Gastrocnemius medialis (tissue), 4 donors: ENCODE results near the gene PARD3B. TPM values are rescaled to one million over a fixed set of nuclear protein-coding genes. Genes with fewer than 3 reads are reported as not detected.

Experiments
- ATAC-seq, 2 donors: fragments of 150-250 bp; one replicate each; pipeline ENCODE4 v1.9.1; 2016
- DNase-seq, 2 donors: peaks; one replicate each; pipeline ENCODE4 v3.0.0-alpha.2; 2019
- H3K27ac ChIP-seq, 4 donors: fragments of 200-600 bp; sonication (generic); 1 replicate in 1 of 4; 2 replicates in 3 of 4; pipeline ENCODE4 v1.5.1; 2016 to 2018; ENCODE audit warnings: mild to moderate bottlenecking in 2 of 4, moderate library complexity in 1 of 4
- H3K27me3 ChIP-seq, 3 donors: fragments of 200-600 bp; sonication (generic) in 2 of 3; 1 replicate in 1 of 3; 2 replicates in 2 of 3; pipeline versions ENCODE4 v1.5.1 to v1.6.0; 2016 to 2019; ENCODE audit warnings: mild to moderate bottlenecking in 1 of 3, moderate library complexity in 1 of 3
- H3K36me3 ChIP-seq, 2 donors: fragments of 200-600 bp; sonication (generic) in 1 of 2; one replicate each; pipeline ENCODE4 v1.5.1; 2017 to 2018
- H3K4me1 ChIP-seq, 2 donors: fragments of 200-600 bp; sonication (generic) in 1 of 2; one replicate each; pipeline ENCODE4 v1.5.1; 2016 to 2017; ENCODE audit warnings: mild to moderate bottlenecking in 2 of 2
- H3K4me3 ChIP-seq, 4 donors: fragments of 200-600 bp; sonication (generic) in 3 of 4; 1 replicate in 1 of 4; 2 replicates in 3 of 4; pipeline ENCODE4 v1.5.1; 2016 to 2019; ENCODE audit warnings: mild to moderate bottlenecking in 2 of 4
- H3K9me3 ChIP-seq, 3 donors: fragments of 200-600 bp; sonication (generic) in 2 of 3; 1 replicate in 1 of 3; 2 replicates in 2 of 3; pipeline ENCODE4 v1.5.1; 2016 to 2019
- POLR2A ChIP-seq, 2 donors: fragments of 450-650 bp; IDR thresholded peaks; one replicate each; pipeline ENCODE4 v1.6.1; 2017; ENCODE audit warnings: antibody characterized with exemption in 2 of 2, mild to moderate bottlenecking in 2 of 2, moderate library complexity in 2 of 2
- in situ Hi-C, 4 donors: fragments of 200-750 bp; cut with MboI; loops; one replicate each; pipeline versions ENCODE4 v1.15.0 to v1.8.0; 2017; ENCODE audit warnings: low sequenced_read_pairs in 4 of 4
- intact Hi-C: fragments of 100-400 bp; cut with DNase I; formaldehyde crosslinking; loops from one replicate; pipeline ENCODE4 v1.15.1; 2023; ENCODE audit warnings: low total_unique reads
- total RNA-seq, 4 donors: library from RNA; depleted of rRNA; stranded (reverse); fragments of >200 nt; gene quantifications; one replicate each; pipeline versions ENCODE4 v1.1.0 to v1.2.3, GENCODE V29; 2016
- TF ChIP-seq, protein P1 (sequence below), 5 experiments: fragments of 450-650 bp in 3 of 5; fragments of 200-600 bp in 2 of 5; sonication (generic) in 2 of 5; IDR thresholded peaks in 4 of 5; conservative IDR thresholded peaks in 1 of 5; 1 replicate in 4 of 5; 2 replicates in 1 of 5; pipeline ENCODE4 v1.5.1; 2016 to 2019; ENCODE audit warnings: antibody characterized with exemption in 5 of 5, mild to moderate bottlenecking in 3 of 5, moderate library complexity in 3 of 5

Gene PARD3B
- total RNA-seq, 4 donors from 2014 or later = 2.2 to 15.5 (median 4.6) TPM

DNA sequence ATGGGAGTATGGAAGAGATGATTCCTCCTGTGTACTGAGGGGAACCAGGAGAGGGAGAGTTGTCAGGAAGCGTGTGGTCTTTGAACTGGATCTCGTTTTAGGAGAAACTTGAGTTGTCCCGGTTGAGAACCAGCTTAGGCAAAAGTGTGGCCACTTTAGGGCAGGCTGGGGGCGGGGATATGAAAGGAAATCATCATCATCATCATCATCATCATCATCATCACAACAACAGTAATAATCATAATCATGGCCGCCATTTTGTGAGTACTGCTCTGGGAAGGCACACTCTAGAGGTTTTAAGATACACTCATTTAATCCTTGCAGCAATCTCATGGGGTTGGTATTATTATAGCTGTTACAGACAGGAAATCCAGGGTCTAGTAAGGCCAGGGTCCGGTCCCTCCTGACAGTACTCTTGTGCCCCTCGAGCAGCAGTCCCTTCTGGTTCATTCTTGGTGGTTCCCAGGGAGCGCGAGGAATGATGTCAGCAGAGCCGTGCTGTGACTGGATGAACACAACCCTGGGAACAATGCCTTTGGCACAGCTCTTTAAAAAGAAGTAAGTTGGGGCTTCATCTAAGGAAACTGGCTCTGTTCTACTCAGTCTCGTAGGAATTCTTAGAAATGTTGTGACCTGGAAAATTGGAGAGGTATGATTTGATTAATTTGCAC, 33.8 kb downstream of the PARD3B start:
- TF ChIP-seq, protein P1, sequence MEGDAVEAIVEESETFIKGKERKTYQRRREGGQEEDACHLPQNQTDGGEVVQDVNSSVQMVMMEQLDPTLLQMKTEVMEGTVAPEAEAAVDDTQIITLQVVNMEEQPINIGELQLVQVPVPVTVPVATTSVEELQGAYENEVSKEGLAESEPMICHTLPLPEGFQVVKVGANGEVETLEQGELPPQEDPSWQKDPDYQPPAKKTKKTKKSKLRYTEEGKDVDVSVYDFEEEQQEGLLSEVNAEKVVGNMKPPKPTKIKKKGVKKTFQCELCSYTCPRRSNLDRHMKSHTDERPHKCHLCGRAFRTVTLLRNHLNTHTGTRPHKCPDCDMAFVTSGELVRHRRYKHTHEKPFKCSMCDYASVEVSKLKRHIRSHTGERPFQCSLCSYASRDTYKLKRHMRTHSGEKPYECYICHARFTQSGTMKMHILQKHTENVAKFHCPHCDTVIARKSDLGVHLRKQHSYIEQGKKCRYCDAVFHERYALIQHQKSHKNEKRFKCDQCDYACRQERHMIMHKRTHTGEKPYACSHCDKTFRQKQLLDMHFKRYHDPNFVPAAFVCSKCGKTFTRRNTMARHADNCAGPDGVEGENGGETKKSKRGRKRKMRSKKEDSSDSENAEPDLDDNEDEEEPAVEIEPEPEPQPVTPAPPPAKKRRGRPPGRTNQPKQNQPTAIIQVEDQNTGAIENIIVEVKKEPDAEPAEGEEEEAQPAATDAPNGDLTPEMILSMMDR (IDR thresholded peaks at IDR 0.05 in 4 of 5, conservative IDR thresholded peaks at IDR 0.05 in 1 of 5) = no peak
- TF ChIP-seq POLR2A (IDR thresholded peaks at IDR 0.05) = no peak
- in situ Hi-C loops = no loop called here

DNA sequence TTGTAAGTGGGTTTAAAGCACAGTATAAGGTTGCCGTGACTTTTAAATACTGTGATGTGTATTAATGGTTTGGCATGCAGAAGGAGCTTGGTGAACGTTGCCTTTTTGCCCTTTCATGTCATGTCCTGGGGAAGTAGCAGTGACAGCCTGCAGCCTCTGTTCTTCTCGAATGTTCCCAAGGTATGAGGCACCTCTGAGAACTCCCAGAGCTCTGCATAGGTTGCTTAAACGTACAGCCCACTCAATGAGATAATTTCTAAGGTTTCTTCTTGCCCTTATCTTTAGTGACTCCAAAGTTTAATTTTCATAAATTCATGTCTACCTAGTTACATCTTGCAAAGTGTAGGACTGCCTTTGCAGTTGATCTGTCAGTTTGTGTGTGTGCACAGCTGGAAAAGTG, 36.7 kb downstream of the PARD3B start:
- H3K36me3 ChIP-seq = no peaks in the 10 kb centered on the region
- H3K4me3 ChIP-seq = no peak overlapping the region
- no peaks in the 10 kb centered on the region for H3K4me1 ChIP-seq
- in situ Hi-C loops (no loop called here), intact Hi-C loops (no loop called here)
- no peaks in the 10 kb centered on the region for H3K9me3 ChIP-seq
- TF ChIP-seq, protein P1 (IDR thresholded peaks at IDR 0.05 in 4 of 5, conservative IDR thresholded peaks at IDR 0.05 in 1 of 5) = no peak
- no peak for TF ChIP-seq POLR2A (IDR thresholded peaks at IDR 0.05)
- H3K27ac ChIP-seq = no peak overlapping the region
- H3K27me3 ChIP-seq = no peaks in the 10 kb centered on the region
- ATAC-seq (no peak), DNase-seq (no peak)

More for the DNA sequence above, 33.8 kb downstream of the PARD3B start:
- H3K36me3 ChIP-seq = no peaks in the 10 kb centered on the region
- H3K4me3 ChIP-seq = no peak overlapping the region
- intact Hi-C loops = no loop called here
- no peak overlapping the region for H3K27ac ChIP-seq
- DNase-seq (no peak), ATAC-seq (no peak)
- H3K4me1 ChIP-seq = peaks cover 0 to 3% of the 10 kb centered on the region in 2 donors
- H3K9me3 ChIP-seq = no peaks in the 10 kb centered on the region
- no peaks in the 10 kb centered on the region for H3K27me3 ChIP-seq

DNA sequence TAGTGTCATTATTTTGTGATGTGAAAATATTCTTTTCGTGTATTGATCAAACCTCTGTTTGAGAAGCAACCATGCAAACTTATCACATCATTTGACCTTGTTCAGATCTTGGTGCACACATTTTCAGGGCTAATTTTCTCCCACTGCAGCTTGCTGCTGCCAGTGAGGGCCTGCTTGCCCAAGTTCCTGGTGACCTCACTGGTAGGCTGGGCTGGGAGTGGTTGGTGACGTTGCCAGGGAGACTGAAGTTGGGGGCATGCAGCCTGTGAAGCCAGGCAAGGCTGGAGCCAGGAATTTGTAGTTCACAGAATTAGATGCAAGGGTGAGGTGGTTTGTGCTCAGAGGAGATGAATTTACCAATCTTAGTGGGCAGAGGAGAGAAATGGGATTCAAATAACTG, 38.5 kb downstream of the PARD3B start:
- Histone ChIP-seq H3K4me1 (no peaks in the 10 kb centered on the region), H3K9me3 (no peaks in the 10 kb centered on the region), H3K36me3 (no peaks in the 10 kb centered on the region), H3K4me3 (no peak overlapping the region), H3K27ac (no peak overlapping the region), H3K27me3 (no peaks in the 10 kb centered on the region)
- TF ChIP-seq, protein P1 (IDR thresholded peaks at IDR 0.05 in 4 of 5, conservative IDR thresholded peaks at IDR 0.05 in 1 of 5) = no peak
- no peak for TF ChIP-seq POLR2A (IDR thresholded peaks at IDR 0.05)
- no peak for ATAC-seq
- intact Hi-C loops (no loop called here), in situ Hi-C loops (no loop called here)
- DNase-seq = no peak

DNA sequence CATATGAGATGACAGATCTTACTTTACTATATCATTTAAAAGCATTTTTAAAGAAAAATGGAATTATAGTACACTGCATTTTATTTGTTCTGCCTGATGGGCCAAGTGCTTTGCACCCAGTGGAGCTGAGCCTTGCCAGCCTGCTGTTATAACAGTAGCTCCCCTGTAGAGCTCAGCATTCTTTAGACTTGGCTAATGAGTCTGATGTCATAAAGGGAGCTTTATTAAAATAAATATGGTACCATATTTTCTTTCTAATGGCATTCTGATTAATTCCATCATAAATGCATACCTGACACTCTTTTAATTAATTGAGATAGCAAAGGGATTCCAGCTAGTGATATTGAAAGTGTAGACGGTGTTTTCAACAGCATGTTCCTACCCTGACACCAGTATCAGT, 40.7 kb downstream of the PARD3B start:
- Histone ChIP-seq H3K27ac (no peak overlapping the region), H3K4me1 (no peaks in the 10 kb centered on the region), H3K36me3 (no peaks in the 10 kb centered on the region), H3K4me3 (no peak overlapping the region), H3K9me3 (no peaks in the 10 kb centered on the region), H3K27me3 (no peaks in the 10 kb centered on the region)
- no peak for ATAC-seq
- in situ Hi-C loops = no loop called here
- TF ChIP-seq, protein P1 (IDR thresholded peaks at IDR 0.05 in 4 of 5, conservative IDR thresholded peaks at IDR 0.05 in 1 of 5) = no peak
- TF ChIP-seq POLR2A (IDR thresholded peaks at IDR 0.05) = no peak
- intact Hi-C loops = no loop called here
- no peak for DNase-seq
